BE2C (cell line): Measurements from ENCODE around the gene PRKAR2B.
A peak's percentile ranks its signal among the peaks of the same experiment; 100 is the strongest.

Source experiments
- DNase-seq: peaks from one replicate; pipeline ENCODE4 v3.0.0-alpha.2; 2020
- H3K27me3 ChIP-seq: fragments of 250-450 bp; sonication (Bioruptor Pico); 2 replicates; pipeline ENCODE4 v1.5.1; 2020; ENCODE audit warnings: mild to moderate bottlenecking
- H3K36me3 ChIP-seq: fragments of 250-450 bp; sonication (Bioruptor Pico); 2 replicates; pipeline ENCODE4 v1.5.1; 2020; ENCODE audit warnings: mild to moderate bottlenecking
- H3K4me1 ChIP-seq: fragments of 250-450 bp; sonication (Bioruptor Pico); 2 replicates; pipeline ENCODE4 v1.5.1; 2020
- H3K4me3 ChIP-seq: 2 replicates; pipeline ENCODE4 v1.5.1; 2011; ENCODE audit warnings: low read depth, low read length
- H3K9me3 ChIP-seq: fragments of 250-450 bp; sonication (Bioruptor Pico); 2 replicates; pipeline ENCODE4 v1.5.1; 2020
- TF ChIP-seq, protein P1 (sequence below): IDR thresholded peaks from 2 replicates; pipeline ENCODE4 v1.5.1; 2012; ENCODE audit warnings: mild to moderate bottlenecking, low read depth, low read length

Gene PRKAR2B

DNA sequence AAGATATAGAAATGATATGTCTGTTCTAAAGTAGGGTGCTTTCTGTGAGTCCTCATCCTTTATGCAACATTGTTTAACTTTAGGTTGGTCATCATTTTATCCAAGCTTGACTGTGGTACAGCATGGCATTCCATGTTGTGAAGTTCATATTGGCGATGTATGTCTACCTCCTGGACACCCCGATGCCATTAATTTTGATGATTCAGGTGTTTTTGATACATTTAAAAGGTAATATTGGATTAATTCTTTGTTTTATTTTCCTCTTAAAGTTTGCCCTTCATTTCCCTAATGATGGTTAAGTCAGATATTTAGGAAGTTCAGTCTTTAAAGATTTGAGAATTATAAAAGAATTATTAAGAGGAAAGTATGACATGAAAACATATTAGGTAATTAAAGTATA is 145.6 kb downstream of the PRKAR2B start:
- Histone ChIP-seq H3K36me3 (peaks cover 10% of the 10 kb centered on the region), H3K9me3 (no peaks in the 10 kb centered on the region)
- TF ChIP-seq, protein P1, sequence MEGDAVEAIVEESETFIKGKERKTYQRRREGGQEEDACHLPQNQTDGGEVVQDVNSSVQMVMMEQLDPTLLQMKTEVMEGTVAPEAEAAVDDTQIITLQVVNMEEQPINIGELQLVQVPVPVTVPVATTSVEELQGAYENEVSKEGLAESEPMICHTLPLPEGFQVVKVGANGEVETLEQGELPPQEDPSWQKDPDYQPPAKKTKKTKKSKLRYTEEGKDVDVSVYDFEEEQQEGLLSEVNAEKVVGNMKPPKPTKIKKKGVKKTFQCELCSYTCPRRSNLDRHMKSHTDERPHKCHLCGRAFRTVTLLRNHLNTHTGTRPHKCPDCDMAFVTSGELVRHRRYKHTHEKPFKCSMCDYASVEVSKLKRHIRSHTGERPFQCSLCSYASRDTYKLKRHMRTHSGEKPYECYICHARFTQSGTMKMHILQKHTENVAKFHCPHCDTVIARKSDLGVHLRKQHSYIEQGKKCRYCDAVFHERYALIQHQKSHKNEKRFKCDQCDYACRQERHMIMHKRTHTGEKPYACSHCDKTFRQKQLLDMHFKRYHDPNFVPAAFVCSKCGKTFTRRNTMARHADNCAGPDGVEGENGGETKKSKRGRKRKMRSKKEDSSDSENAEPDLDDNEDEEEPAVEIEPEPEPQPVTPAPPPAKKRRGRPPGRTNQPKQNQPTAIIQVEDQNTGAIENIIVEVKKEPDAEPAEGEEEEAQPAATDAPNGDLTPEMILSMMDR: no peak

GRCh38 chr7:107194052-107194451 is 149.5 kb downstream of the PRKAR2B start:
- DNase-seq: no peak
- TF ChIP-seq, protein P1: peak; percentile 8; the same call in 1 of the 2 replicates
- Histone ChIP-seq H3K4me3 (no peak overlapping the region), H3K27me3 (no peaks in the 10 kb centered on the region), H3K36me3 (peaks cover 15% of the 10 kb centered on the region), H3K4me1 (no peaks in the 10 kb centered on the region), H3K9me3 (no peaks in the 10 kb centered on the region)

More for the DNA sequence above, 145.6 kb downstream of the PRKAR2B start:
- DNase-seq: no peak
- no peaks in the 10 kb centered on the region for H3K27me3 ChIP-seq
- no peak overlapping the region for H3K4me3 ChIP-seq
- H3K4me1 ChIP-seq: no peaks in the 10 kb centered on the region

- H3K27me3 ChIP-seq: no peaks in the 10 kb centered on the region
- H3K9me3 ChIP-seq: no peaks in the 10 kb centered on the region
- TF ChIP-seq, protein P1: no peak
- H3K36me3 ChIP-seq: peaks cover 15% of the 10 kb centered on the region
- no peak overlapping the region for H3K4me3 ChIP-seq
- DNase-seq: no peak
- peaks cover under 1% of the 10 kb centered on the region; the same call in 1 of the 2 replicates for H3K4me1 ChIP-seq
Measured at GRCh38 chr7:107196834-107197610, 152.5 kb downstream of the PRKAR2B start.

DNA sequence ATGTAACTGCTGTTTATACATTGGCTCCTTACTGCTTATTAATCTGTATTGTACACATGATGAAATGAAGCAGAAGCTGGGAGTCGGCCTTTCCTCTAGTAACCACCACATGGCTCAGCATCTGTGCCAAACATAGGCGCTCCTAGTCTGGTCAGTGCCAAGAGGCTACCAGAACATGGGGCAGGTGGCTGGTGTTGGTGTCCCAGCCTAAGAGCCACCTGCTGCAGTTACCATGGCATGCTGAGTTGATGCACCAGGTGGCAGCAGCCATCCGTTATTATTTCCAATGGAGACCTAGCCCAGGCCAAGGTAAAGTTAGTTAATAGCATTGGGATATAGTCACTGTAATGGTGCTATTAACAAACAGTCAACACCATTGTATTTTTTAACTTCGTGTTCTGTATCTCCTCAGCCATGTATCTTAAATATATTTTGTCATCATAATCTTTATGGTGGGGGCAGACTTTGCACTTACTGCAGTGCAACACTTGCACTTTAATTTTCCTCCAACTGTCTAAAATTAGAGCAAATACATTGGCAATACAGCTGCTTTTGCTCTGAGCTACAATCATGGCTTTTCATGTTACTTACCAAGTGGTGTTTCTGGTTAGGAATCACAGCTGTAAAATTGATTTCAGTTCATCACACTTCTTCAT is 157.4 kb downstream of the PRKAR2B start:
- H3K27me3 ChIP-seq: no peaks in the 10 kb centered on the region
- peaks cover 9% of the 10 kb centered on the region for H3K36me3 ChIP-seq
- TF ChIP-seq, protein P1: peak; percentile 85
- H3K4me1 ChIP-seq: peaks cover 3% of the 10 kb centered on the region
- H3K4me3 ChIP-seq: no peak overlapping the region
- peak; percentile 75 for DNase-seq
- H3K9me3 ChIP-seq: no peaks in the 10 kb centered on the region

- TF ChIP-seq, protein P1: no peak
- Histone ChIP-seq H3K27me3 (no peaks in the 10 kb centered on the region), H3K9me3 (no peaks in the 10 kb centered on the region), H3K36me3 (peaks cover 9% of the 10 kb centered on the region; the same call in 1 of the 2 replicates), H3K4me3 (no peak overlapping the region), H3K4me1 (peaks cover 3% of the 10 kb centered on the region)
- no peak for DNase-seq
Measured at GRCh38 chr7:107203607-107204006, 159.1 kb downstream of the PRKAR2B start.

- Histone ChIP-seq H3K36me3 (peaks cover 7% of the 10 kb centered on the region; the same call in 1 of the 2 replicates), H3K27me3 (no peaks in the 10 kb centered on the region), H3K4me1 (peaks cover 3% of the 10 kb centered on the region), H3K4me3 (no peak overlapping the region), H3K9me3 (no peaks in the 10 kb centered on the region)
- no peak for DNase-seq
- TF ChIP-seq, protein P1: no peak
Measured at GRCh38 chr7:107206136-107206535, 161.6 kb downstream of the PRKAR2B start.
